GM19467 (cell line): ENCODE data around the gene DMWD.
"Not testable (repeated sequence)": the region's sequence is repeated elsewhere in the genome, so short reads cannot be mapped to it uniquely, and the experiment has no call there.

ENCODE experiments used
- ATAC-seq: cut with Tn5 transposase; IDR thresholded peaks from one replicate; pipeline ENCODE4 v1.9.1; 2021; ENCODE audit warnings: mild to moderate bottlenecking, moderate library complexity; ENCODE audit not compliant: unreplicated experiment

Gene DMWD

DNA sequence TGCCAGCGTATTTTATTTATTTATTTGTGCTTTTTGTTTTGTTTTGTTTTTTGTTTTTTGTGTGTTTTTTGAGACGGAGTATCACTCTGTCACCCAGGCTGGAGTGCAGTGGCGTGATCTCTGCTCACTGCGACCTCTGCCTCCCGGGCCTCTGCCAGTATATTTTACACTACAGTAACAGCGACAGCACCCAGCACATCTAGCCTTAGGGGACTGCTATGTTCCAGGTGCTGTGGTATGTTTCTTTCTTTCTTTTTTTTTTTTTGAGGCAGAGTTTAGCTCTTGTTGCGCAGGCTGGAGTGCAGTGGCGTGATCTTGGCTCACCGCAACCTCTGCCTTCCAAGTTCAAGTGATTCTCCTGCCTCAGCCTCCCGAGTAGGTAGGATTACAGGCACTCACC, 41.2 kb downstream of the DMWD start:
- not testable (repeated sequence) for ATAC-seq

DNA sequence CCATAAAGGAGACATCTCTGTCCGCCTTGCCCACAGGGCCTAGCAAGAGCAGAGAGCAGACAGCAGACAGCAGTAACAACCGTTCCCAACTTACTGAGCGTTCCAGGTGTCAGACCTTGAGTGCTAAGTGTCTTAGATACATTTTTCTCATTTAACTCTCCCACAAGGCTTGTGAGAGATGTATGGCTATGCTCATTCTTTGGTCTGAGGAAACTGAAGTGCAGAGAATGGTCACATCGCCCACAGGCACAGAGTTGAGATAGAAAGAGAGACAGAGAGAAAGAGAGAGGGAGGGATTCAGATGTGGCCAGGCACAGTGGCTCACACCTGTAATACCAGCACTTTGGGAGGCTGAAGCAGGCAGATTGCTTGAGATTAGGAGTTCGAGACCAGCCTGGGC, 45.1 kb downstream of the DMWD start:
- ATAC-seq, result no peak

DNA sequence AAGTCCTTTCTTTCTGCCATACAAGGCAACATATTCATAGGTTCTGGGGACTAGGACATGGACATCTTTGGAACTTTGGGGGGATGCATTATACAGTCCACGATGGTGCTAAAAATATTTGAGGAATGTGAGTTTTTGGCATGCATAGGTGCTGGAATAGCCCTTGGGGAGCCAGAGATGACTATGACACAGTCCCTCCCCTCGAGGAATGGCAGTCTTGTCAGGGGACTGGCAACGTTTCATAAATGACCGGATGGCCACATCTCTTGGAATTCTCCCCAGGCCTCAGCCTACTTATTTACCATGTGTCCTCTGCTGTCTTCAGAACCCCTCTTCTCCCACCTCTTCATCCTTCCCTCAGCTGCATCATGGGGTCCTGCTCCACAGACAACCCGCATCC, 45.8 kb downstream of the DMWD start:
- ATAC-seq, result no peak

DNA sequence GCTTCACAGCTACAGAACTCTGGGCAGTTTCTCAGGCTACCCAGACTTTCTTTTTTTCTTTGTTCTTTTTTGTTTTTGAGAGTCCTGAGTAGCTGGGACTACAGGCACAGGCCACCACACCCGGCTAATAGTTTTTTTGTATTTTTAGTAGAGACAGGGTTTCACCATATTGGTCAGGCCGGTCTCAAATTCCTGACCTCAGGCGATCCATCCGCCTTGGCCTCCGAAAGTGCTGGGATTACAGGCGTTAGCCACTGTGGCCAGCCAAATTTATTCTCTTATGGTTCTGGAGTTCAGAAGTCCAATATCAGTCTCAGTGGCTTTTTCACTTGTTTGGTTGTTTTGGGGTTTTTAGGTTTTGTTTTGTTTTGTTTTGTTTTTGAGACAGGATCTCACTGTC, 47.0 kb downstream of the DMWD start:
- no peak for ATAC-seq

DNA sequence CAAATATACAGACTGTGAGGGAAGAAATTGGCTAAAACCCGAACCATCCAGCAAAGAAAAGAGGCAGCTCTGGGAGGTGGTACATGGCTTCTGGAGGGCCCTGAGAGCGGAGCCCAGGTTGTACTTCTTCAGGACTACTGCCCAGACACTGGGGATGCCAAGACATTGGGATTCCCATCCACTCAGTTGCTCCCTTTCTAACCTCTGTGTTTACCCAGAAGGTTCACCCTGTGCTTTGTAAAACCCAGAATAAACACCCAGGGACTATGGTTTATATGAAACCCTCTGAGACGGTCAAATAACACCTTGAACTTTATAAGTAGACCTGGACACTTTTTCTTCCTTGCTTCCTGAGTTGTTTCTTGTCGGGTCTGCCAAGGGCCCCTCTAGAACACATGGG, 49.7 kb downstream of the DMWD start:
- ATAC-seq, result no peak

DNA sequence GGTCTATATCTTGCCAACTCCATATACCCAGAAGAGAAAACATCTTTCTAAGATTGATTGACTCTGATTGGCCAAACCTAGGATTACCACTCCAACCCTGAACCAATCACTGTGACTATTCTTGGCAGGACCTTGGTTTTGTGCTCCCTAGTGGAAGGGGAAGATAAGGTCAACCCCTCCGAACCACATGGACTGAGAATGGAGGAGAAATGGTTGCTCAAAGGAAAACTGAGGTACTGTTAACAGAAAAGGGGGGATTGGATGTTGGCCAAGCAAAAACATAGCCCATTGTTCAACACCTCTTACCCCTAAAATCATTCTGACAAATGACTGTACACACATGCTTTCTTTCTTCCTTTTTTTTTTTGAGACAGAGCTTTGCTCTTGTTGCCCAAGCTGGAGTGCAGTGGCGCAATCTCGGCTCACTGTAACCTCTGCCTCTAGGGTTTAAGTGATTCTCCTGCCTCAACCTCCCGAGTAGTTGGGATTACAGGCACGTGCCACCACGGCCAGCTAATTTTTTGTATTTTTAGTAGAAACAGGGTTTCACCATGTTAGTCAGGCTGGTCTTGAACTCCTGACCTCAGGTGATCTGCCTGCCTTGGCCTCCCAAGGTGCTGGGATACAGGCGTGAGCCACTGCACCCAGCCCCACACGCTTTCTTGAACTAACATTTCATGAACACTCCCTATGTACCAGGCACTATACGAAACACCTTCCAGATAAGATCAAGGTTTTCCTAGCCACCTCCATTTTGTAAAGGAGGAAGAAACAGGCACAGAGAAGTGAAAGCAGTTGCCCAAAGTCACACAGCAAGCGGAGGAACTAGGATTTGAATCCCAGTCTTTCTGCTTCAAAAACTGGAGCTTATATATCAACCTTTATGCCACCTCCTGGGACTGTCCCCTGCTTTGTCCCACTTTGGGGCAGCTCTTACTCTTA, 52.9 kb downstream of the DMWD start:
- ATAC-seq, result no peak

DNA sequence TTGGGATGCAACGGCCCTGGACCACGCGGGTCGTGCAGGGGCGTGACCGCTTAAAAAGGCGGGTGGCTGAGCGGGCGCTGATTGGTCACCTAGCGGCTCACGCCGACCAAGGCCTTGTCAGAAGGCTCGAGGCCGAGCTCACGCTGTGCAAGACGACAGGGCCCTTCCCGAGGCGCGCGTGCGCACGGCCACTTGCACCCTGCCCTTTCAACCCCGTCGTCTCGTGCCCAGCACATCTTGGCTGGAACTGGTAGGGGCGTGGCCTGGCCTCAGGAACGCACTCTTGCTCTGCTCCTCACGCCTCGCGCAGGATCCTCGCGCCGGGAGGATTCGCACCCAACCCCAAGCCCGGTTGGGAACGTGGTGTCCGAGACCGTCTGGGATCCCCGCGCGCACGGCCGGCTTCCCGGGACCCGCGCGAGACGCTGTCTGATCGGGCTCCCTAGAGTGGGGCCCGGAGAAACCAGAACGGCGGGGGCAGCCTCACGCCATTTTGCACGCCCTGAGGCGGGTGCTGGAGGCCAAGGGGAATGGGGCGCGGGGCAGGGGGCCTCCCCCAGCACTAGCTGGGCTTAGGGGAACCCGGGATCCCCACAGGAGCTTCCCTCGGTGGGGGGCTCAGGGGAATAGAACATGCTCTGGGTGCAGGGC, 59.4 kb downstream of the DMWD start, which contains the start of gene MEIOSIN:
TSS of gene MEIOSIN (plus strand) at position 280 of the 651 bp plus-strand sequence. CDS start 1,938 bp downstream, outside the sequence.
- ATAC-seq, result no peak
